GM08714 (cell line): ENCODE data around the gene ITGB5.
"Not testable (repeated sequence)": the region's sequence is repeated elsewhere in the genome, so short reads cannot be mapped to it uniquely, and the experiment has no call there.

Experiments used
- H3K4me3 ChIP-seq: fragments of 200-500 bp; sonication (Bioruptor generic); 2 replicates; pipeline ENCODE4 v1.5.1; 2014; ENCODE audit warnings: mild to moderate bottlenecking, low read length, inconsistent platforms
- ZNF274 ChIP-seq: IDR thresholded peaks from 2 replicates; pipeline ENCODE4 v1.6.1; 2012; ENCODE audit warnings: mild to moderate bottlenecking, low read depth, low read length

Gene ITGB5

GRCh38 chr3:124765197-124765840 lies 121.8 kb downstream of the ITGB5 start:
- H3K4me3 ChIP-seq: no peak overlapping the region
- TF ChIP-seq ZNF274: no peak

DNA sequence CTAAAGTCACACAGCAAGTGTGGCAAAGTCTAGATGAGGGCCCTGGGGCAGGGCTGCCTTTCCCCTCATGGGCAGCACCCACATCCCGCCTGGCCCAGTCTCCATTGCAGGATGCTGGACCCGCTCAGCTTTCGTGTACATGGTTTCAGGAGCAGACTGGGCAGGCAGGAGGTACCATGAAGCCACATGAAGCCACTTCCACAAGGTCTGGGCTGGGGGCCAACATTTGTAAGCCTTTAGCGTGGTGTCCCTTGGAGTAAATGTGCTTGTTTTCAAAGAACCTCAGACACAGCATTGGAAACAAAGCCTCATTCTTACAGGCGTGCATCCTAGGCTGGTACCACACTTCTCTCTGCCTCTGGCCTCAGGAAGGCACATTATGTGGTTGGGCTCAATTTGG lies 122.4 kb downstream of the ITGB5 start:
- TF ChIP-seq ZNF274: no peak
- no peak overlapping the region for H3K4me3 ChIP-seq

- no peak overlapping the region for H3K4me3 ChIP-seq
- no peak for TF ChIP-seq ZNF274
Observed at GRCh38 chr3:124763644-124764358, 123.4 kb downstream of the ITGB5 start.

GRCh38 chr3:124763206-124763605 lies 124.0 kb downstream of the ITGB5 start:
- no peak overlapping the region for H3K4me3 ChIP-seq
- TF ChIP-seq ZNF274: no peak

- TF ChIP-seq ZNF274: no peak
- H3K4me3 ChIP-seq: no peak overlapping the region
Observed at GRCh38 chr3:124762661-124763011, 124.5 kb downstream of the ITGB5 start.

DNA sequence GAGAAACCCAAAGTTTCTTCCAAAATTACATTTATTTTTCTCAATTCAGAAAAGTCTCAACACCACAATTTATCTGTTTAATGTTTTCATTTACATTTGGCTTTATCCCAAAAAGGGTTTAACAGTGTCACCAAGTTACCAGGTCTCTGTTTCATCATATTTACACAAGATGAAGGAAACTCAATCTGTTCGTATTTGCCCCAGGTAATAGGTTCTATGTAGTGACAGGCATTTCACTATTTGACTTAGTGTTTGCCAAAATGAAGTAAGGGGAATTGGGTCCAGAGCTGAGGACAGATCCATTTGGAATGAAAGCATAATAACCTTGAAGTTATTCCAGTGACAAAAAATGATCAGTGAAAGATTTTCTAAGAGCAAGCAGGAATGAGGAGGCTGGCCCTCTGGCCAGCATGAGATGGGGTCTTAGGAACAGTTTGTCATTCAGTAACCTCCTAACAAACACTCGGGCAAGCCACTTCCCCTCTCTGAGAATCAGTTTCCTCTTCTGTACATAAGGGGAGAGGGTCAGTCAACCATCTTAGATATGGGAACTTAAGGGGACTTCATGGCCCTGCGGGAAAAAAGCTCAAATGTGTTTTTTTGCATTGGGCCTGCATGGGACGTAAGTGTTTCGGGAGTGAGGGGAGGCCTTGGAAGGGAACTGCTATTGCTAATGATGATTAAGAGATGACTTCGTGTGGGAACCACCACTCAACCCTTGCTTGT lies 125.1 kb downstream of the ITGB5 start:
- TF ChIP-seq ZNF274: no peak
- no peak overlapping the region for H3K4me3 ChIP-seq

GRCh38 chr3:124761250-124761796 lies 125.8 kb downstream of the ITGB5 start:
- TF ChIP-seq ZNF274: no peak
- H3K4me3 ChIP-seq: no peak overlapping the region

DNA sequence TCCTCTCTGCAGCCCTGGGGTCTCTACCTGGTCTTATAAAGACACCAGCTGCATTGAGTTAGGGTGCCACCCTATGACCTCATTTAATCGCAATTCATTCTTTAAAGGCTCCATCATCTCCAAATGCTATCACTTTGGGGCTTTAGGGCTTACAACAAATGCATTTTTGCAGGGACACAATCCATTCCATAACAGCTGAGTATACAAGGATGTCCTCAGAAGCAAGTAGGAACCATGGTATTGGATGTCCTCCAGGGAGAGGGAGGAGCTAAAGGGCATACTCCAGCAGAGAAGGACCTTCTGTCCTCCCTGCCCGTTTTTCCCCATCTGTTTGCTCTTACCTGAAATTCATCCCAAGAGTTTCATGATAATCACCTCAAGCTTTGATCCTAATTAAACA lies 126.6 kb downstream of the ITGB5 start:
- H3K4me3 ChIP-seq: no peak overlapping the region
- no peak for TF ChIP-seq ZNF274

GRCh38 chr3:124759666-124760401 lies 127.3 kb downstream of the ITGB5 start:
- no peak overlapping the region for H3K4me3 ChIP-seq
- no peak for TF ChIP-seq ZNF274

DNA sequence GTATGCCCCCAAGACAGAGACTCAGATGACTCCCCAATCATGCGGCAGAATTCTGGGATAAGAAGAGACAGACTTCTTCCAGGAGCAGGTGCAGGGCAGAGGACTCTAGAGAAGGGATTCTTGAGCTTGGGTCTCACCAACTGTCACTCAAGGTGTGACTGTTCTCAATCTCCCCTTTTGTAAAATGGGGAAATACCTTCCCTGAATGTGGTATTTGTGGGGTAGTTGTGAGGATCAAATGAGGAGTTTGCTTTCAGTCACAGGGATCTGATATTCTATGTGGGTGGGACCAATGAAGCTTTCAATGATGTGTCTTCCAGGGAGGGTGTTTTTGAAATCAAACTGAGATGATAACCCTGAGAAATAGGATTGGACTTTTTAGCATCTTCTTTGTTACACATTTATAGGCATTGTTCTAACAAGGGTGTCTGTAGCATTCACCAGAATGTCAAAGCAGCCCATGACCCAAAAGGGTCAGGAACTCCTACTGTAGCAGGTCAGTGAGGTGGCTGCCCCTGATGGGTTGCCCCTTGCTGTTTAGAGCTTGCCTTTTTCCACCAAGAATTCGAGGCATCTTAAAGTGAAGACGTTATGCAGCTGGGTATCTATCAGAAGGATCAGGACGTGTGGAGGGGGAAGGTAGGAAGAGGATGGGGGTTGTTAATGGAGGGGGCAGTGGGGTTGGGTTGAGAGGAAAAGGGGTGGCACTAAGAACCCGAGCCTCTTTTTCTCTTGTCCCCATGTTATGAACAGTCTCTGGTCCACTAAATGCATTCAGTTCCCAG lies 128.1 kb downstream of the ITGB5 start:
- H3K4me3 ChIP-seq: no peak overlapping the region
- no peak for TF ChIP-seq ZNF274

GRCh38 chr3:124757926-124758325 lies 129.2 kb downstream of the ITGB5 start:
- not testable (repeated sequence) for H3K4me3 ChIP-seq

- H3K4me3 ChIP-seq: no peak overlapping the region
- no peak for TF ChIP-seq ZNF274
Observed at GRCh38 chr3:124752051-124752450, 135.1 kb downstream of the ITGB5 start.

- TF ChIP-seq ZNF274: no peak
- H3K4me3 ChIP-seq: no peak overlapping the region
Observed at GRCh38 chr3:124751501-124751900, 135.7 kb downstream of the ITGB5 start.

- H3K4me3 ChIP-seq: not testable (repeated sequence)
Observed at GRCh38 chr3:124749877-124750276, 137.3 kb downstream of the ITGB5 start.
